Astrocyte (in vitro differentiated cells and primary cell): ENCODE data around the gene CDH23. TPM values are rescaled to one million over a fixed set of nuclear protein-coding genes. Genes with fewer than 3 reads are reported as not detected.

Experiments
- DNase-seq: peaks from one replicate; pipeline ENCODE4 v3.0.0-alpha.2; 2010; ENCODE audit warnings: low read depth
- FAIRE-seq: peaks from 2 replicates; lab custom pipeline; 2011; peaks lifted over from hg19 to GRCh38; lab: Jason Lieb, UNC
- H2AFZ ChIP-seq: 2 replicates; pipeline ENCODE4 v1.6.0; 2012; ENCODE audit warnings: low read depth, low read length, inconsistent platforms
- H3K27ac ChIP-seq: 2 replicates; pipeline ENCODE4 v1.5.1; 2011; ENCODE audit warnings: low read depth, low read length, inconsistent platforms
- H3K27me3 ChIP-seq: 2 replicates; pipeline ENCODE4 v1.6.0; 2011; ENCODE audit warnings: low read length, inconsistent platforms; ENCODE audit not compliant: insufficient read depth
- H3K36me3 ChIP-seq: 2 replicates; pipeline ENCODE4 v1.5.1; 2011; ENCODE audit warnings: low read length, inconsistent platforms; ENCODE audit not compliant: insufficient read depth
- H3K4me1 ChIP-seq: 2 replicates; pipeline ENCODE4 v1.5.1; 2011; ENCODE audit warnings: low read length, inconsistent platforms; ENCODE audit not compliant: insufficient read depth
- H3K4me2 ChIP-seq: 2 replicates; pipeline ENCODE4 v1.6.0; 2012; ENCODE audit warnings: low read length, inconsistent platforms
- H3K4me3 ChIP-seq: 2 replicates; pipeline ENCODE4 v1.5.1; 2011; ENCODE audit warnings: low read depth, mild to moderate bottlenecking, low read length, inconsistent platforms; ENCODE audit not compliant: insufficient read depth
- H3K79me2 ChIP-seq: 2 replicates; pipeline ENCODE4 v1.6.0; 2012; ENCODE audit warnings: mild to moderate bottlenecking, low read length, inconsistent platforms; ENCODE audit not compliant: insufficient read depth
- H3K9ac ChIP-seq: 2 replicates; pipeline ENCODE4 v1.6.0; 2012; ENCODE audit warnings: mild to moderate bottlenecking, low read length, inconsistent platforms
- H3K9me3 ChIP-seq: 2 replicates; pipeline ENCODE4 v1.5.1; 2012; ENCODE audit warnings: low read depth, mild to moderate bottlenecking, low read length, inconsistent platforms; ENCODE audit not compliant: insufficient read depth
- H4K20me1 ChIP-seq: 2 replicates; pipeline ENCODE4 v1.6.0; 2012; ENCODE audit warnings: low read length, inconsistent platforms; ENCODE audit not compliant: insufficient read depth
- H3K27ac Mint-ChIP-seq: one replicate; pipeline ENCODE4 v1.8.0; 2021; ENCODE audit warnings: mild to moderate bottlenecking, mixed read lengths; ENCODE audit not compliant: unreplicated experiment
- H3K27me3 Mint-ChIP-seq: one replicate; pipeline ENCODE4 v1.8.0; 2021; ENCODE audit warnings: low read depth, mixed read lengths; ENCODE audit not compliant: unreplicated experiment
- H3K36me3 Mint-ChIP-seq: one replicate; pipeline ENCODE4 v1.8.0; 2021; ENCODE audit warnings: low read depth, mixed read lengths; ENCODE audit not compliant: unreplicated experiment
- H3K4me1 Mint-ChIP-seq: one replicate; pipeline ENCODE4 v1.8.0; 2021; ENCODE audit warnings: low read depth, mixed read lengths; ENCODE audit not compliant: unreplicated experiment
- H3K4me3 Mint-ChIP-seq: one replicate; pipeline ENCODE4 v1.8.0; 2021; ENCODE audit warnings: mild to moderate bottlenecking, moderate library complexity, mixed read lengths; ENCODE audit not compliant: unreplicated experiment
- H3K9me3 Mint-ChIP-seq: one replicate; pipeline ENCODE4 v1.8.0; 2021; ENCODE audit warnings: mild to moderate bottlenecking, mixed read lengths; ENCODE audit not compliant: unreplicated experiment
- EZH2 ChIP-seq: IDR thresholded peaks from 2 replicates; pipeline ENCODE4 v1.6.1; 2012; ENCODE audit warnings: mild to moderate bottlenecking, low read length, inconsistent platforms; ENCODE audit not compliant: insufficient read depth
- total RNA-seq: library from RNA; stranded (reverse); gene quantifications from 2 replicates; pipeline ENCODE4 v1.2.1, GENCODE V29; 2021
- TF ChIP-seq, protein P1 (sequence below): IDR thresholded peaks from 2 replicates; pipeline ENCODE4 v1.5.1; 2011; ENCODE audit warnings: low read depth, mild to moderate bottlenecking, inconsistent platforms, low read length, moderate library complexity; ENCODE audit not compliant: insufficient read depth

The CDH23 gene
- total RNA-seq, 1 donor from 2014 or later: not detected

GRCh38 chr10:71537125-71537524 lies 140.4 kb downstream of the CDH23 start:
- Histone ChIP-seq H3K4me3 (no peak overlapping the region), H3K4me2 (no peak overlapping the region), H3K27ac (no peak overlapping the region), H3K9me3 (no peaks in the 10 kb centered on the region), H3K27me3 (peaks cover 3% of the 10 kb centered on the region), H3K4me1 (peaks cover 9% of the 10 kb centered on the region), H3K36me3 (no peaks in the 10 kb centered on the region), H2AFZ (no peak overlapping the region), H3K79me2 (no peaks in the 10 kb centered on the region), H3K9ac (no peak overlapping the region), H4K20me1 (no peaks in the 10 kb centered on the region)
- TF ChIP-seq, protein P1, sequence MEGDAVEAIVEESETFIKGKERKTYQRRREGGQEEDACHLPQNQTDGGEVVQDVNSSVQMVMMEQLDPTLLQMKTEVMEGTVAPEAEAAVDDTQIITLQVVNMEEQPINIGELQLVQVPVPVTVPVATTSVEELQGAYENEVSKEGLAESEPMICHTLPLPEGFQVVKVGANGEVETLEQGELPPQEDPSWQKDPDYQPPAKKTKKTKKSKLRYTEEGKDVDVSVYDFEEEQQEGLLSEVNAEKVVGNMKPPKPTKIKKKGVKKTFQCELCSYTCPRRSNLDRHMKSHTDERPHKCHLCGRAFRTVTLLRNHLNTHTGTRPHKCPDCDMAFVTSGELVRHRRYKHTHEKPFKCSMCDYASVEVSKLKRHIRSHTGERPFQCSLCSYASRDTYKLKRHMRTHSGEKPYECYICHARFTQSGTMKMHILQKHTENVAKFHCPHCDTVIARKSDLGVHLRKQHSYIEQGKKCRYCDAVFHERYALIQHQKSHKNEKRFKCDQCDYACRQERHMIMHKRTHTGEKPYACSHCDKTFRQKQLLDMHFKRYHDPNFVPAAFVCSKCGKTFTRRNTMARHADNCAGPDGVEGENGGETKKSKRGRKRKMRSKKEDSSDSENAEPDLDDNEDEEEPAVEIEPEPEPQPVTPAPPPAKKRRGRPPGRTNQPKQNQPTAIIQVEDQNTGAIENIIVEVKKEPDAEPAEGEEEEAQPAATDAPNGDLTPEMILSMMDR: no peak
- no peak for TF ChIP-seq EZH2
- no peaks in the 10 kb centered on the region for H3K36me3 Mint-ChIP-seq
- H3K4me3 Mint-ChIP-seq: no peak overlapping the region
- peaks cover 62% of the 10 kb centered on the region for H3K27me3 Mint-ChIP-seq
- no peaks in the 10 kb centered on the region for H3K9me3 Mint-ChIP-seq
- H3K27ac Mint-ChIP-seq: no peak overlapping the region
- FAIRE-seq (no peak), DNase-seq (no peak)
- H3K4me1 Mint-ChIP-seq: peaks cover 15% of the 10 kb centered on the region

DNA sequence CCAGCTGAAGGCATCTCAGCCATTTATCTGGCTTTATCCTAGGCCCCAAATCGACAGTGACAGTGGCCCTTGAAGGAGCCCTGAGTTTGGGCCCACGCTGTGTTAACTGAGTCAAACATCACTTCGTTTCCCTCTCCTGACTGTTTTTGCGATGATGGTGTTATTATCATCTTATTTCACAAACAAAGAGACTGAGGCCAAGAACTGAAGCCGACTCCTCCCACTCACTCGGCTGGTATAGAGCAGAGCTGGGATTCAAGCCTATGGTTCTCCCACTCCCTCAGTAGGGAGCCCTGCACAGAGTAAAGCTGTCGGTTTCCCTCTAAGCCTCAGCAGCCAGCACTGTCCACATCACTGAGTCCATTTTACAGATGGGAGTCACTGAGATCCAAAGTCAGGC lies 141.0 kb downstream of the CDH23 start:
- peaks cover 15% of the 10 kb centered on the region for H3K4me1 Mint-ChIP-seq

GRCh38 chr10:71538608-71539260 lies 142.0 kb downstream of the CDH23 start:
- H3K27ac ChIP-seq: no peak overlapping the region
- no peaks in the 10 kb centered on the region for H3K9me3 ChIP-seq
- H3K79me2 ChIP-seq: no peaks in the 10 kb centered on the region
- FAIRE-seq (no peak), DNase-seq (no peak)
- H3K9ac ChIP-seq: no peak overlapping the region
- H3K36me3 ChIP-seq: no peaks in the 10 kb centered on the region
- H3K27me3 ChIP-seq: peaks cover 3% of the 10 kb centered on the region
- peaks cover 67% of the 10 kb centered on the region for H3K27me3 Mint-ChIP-seq
- H3K27ac Mint-ChIP-seq: no peak overlapping the region
- no peak overlapping the region for H3K4me3 Mint-ChIP-seq
- H3K4me3 ChIP-seq: no peak overlapping the region
- no peaks in the 10 kb centered on the region for H3K36me3 Mint-ChIP-seq
- H3K9me3 Mint-ChIP-seq: no peaks in the 10 kb centered on the region
- peaks cover 15% of the 10 kb centered on the region for H3K4me1 Mint-ChIP-seq
- peaks cover 9% of the 10 kb centered on the region for H3K4me1 ChIP-seq
- no peak overlapping the region for H3K4me2 ChIP-seq
- H4K20me1 ChIP-seq: no peaks in the 10 kb centered on the region
- no peak overlapping the region for H2AFZ ChIP-seq
- TF ChIP-seq, protein P1: no peak
- TF ChIP-seq EZH2: no peak

More for the DNA sequence above, 141.0 kb downstream of the CDH23 start:
- no peak overlapping the region for H3K4me3 ChIP-seq
- H3K4me1 ChIP-seq: peaks cover 9% of the 10 kb centered on the region
- FAIRE-seq (no peak), DNase-seq (no peak)
- no peak overlapping the region for H3K27ac ChIP-seq
- no peaks in the 10 kb centered on the region for H3K9me3 Mint-ChIP-seq
- H3K4me3 Mint-ChIP-seq: no peak overlapping the region
- no peaks in the 10 kb centered on the region for H3K9me3 ChIP-seq
- H3K9ac ChIP-seq: no peak overlapping the region
- no peaks in the 10 kb centered on the region for H3K79me2 ChIP-seq
- no peak for TF ChIP-seq EZH2
- TF ChIP-seq, protein P1: no peak
- no peaks in the 10 kb centered on the region for H3K36me3 Mint-ChIP-seq
- no peaks in the 10 kb centered on the region for H3K36me3 ChIP-seq
- peaks cover 67% of the 10 kb centered on the region for H3K27me3 Mint-ChIP-seq
- no peak overlapping the region for H2AFZ ChIP-seq
- no peak overlapping the region for H3K4me2 ChIP-seq
- peaks cover 3% of the 10 kb centered on the region for H3K27me3 ChIP-seq
- H4K20me1 ChIP-seq: no peaks in the 10 kb centered on the region
- H3K27ac Mint-ChIP-seq: no peak overlapping the region
